ENCODE data around the gene BNIPL. TPM values are rescaled to one million over a fixed set of nuclear protein-coding genes. Genes with fewer than 3 reads are reported as not detected.

Gene BNIPL
- total RNA-seq, 1 donor from 2014 or later = 1.5 TPM

Other genes with a start within 250 kb of the BNIPL start
- 4.3 and 4.5 TPM in 2 replicates for gene CTSK, start 228.3 kb upstream of the BNIPL start, total RNA-seq
- gene ARNT, start 160.0 kb upstream of the BNIPL start, total RNA-seq = 38.1 and 40.5 TPM in 2 replicates
- gene CTXND2, start 149.4 kb upstream of the BNIPL start, total RNA-seq = not detected in 2 replicates
- 52.2 and 52.4 TPM in 2 replicates for gene SETDB1, start 110.2 kb upstream of the BNIPL start, total RNA-seq
- 167 and 172 TPM in 2 replicates for gene CERS2, start 61.8 kb upstream of the BNIPL start, total RNA-seq
- gene ANXA9, start 54.3 kb upstream of the BNIPL start, total RNA-seq = 0.09 TPM in 1 of 2 replicates, not detected in the other
- 20.9 and 21.4 TPM in 2 replicates for gene MINDY1, start 29.7 kb upstream of the BNIPL start, total RNA-seq
- gene PRUNE1, start 28.1 kb upstream of the BNIPL start, total RNA-seq = 13.9 and 16.6 TPM in 2 replicates
- gene C1orf56, start 11.2 kb downstream of the BNIPL start, total RNA-seq = 1.0 and 1.8 TPM in 2 replicates
- gene CDC42SE1, start 23.0 kb downstream of the BNIPL start, total RNA-seq = 345 and 347 TPM in 2 replicates
- 3.4 and 4.0 TPM in 2 replicates for gene MLLT11, start 23.8 kb downstream of the BNIPL start, total RNA-seq
- gene GABPB2, start 34.2 kb downstream of the BNIPL start, total RNA-seq = 27.4 and 28.7 TPM in 2 replicates
- 1.6 and 1.8 TPM in 2 replicates for gene SEMA6C, start 110.0 kb downstream of the BNIPL start, total RNA-seq
- 27.7 and 28.5 TPM in 2 replicates for gene TNFAIP8L2, start 120.1 kb downstream of the BNIPL start, total RNA-seq
- 2.8 and 2.9 TPM in 2 replicates for gene LYSMD1, start 129.3 kb downstream of the BNIPL start, total RNA-seq
- 61.1 and 63.0 TPM in 2 replicates for gene SCNM1, start 129.6 kb downstream of the BNIPL start, total RNA-seq
- 1.7 and 2.8 TPM in 2 replicates for gene TMOD4, start 139.4 kb downstream of the BNIPL start, total RNA-seq
- 75.6 and 78.2 TPM in 2 replicates for gene VPS72, start 153.6 kb downstream of the BNIPL start, total RNA-seq
- 68.5 and 71.7 TPM in 2 replicates for gene PIP5K1A, start 162.0 kb downstream of the BNIPL start, total RNA-seq
- gene PSMD4, start 218.1 kb downstream of the BNIPL start, total RNA-seq = 188 and 192 TPM in 2 replicates
- gene ZNF687, start 245.7 kb downstream of the BNIPL start, total RNA-seq = 20.1 and 24.0 TPM in 2 replicates